K562 (cell line): ENCODE results near the gene EMD. TPM values are rescaled to one million over a fixed set of nuclear protein-coding genes. Genes with fewer than 3 reads are reported as not detected.

Experiments
- JUN ChIP-seq, 2 experiments: sonication (generic) in 1 of 2; formaldehyde crosslinking in 1 of 2; IDR thresholded peaks; 2 replicates each; pipeline versions ENCODE4 v1.6.1 to v1.8.0; 2012 to 2022; ENCODE audit warnings: borderline replicate concordance in 2 of 2, mild to moderate bottlenecking in 2 of 2, improper control_type of control experiment in 1 of 2, low read depth in 1 of 2, low read length in 1 of 2, missing genetic modification reagents in 1 of 2
- RBFOX2 ChIP-seq: fragments of 200-400 bp; formaldehyde crosslinking; IDR thresholded peaks from 2 replicates; pipeline ENCODE4 v1.6.1; 2017; ENCODE audit warnings: low read depth, mild to moderate bottlenecking, low read length, moderate library complexity
- SMAD1 ChIP-seq: fragments of 150-350 bp; IDR thresholded peaks from 2 replicates; pipeline ENCODE4 v1.6.1; 2014; ENCODE audit warnings: low read length, low read depth; ENCODE audit not compliant: partially characterized antibody
- XRCC4 ChIP-seq: IDR thresholded peaks from one replicate; pipeline ENCODE4 v1.6.1; 2011; ENCODE audit not compliant: insufficient read depth, insufficient read length; ENCODE audit errors: extremely low read depth
- YY1 ChIP-seq, 3 experiments: IDR thresholded peaks; 2 replicates each; pipeline ENCODE4 v1.6.1; 2011; ENCODE audit warnings: low read length in 2 of 3, mild to moderate bottlenecking in 2 of 3, moderate library complexity in 2 of 3, borderline replicate concordance in 1 of 3, control low read depth in 1 of 3, low read depth in 1 of 3; ENCODE audit not compliant: insufficient read depth in 3 of 3, insufficient replicate concordance in 2 of 3, control insufficient read depth in 1 of 3, insufficient read length in 1 of 3; ENCODE audit errors: extremely low read depth in 1 of 3
- ZEB2 ChIP-seq: fragments of 450-650 bp; IDR thresholded peaks from 2 replicates; pipeline ENCODE4 v1.6.1; 2016
- ZFP30 ChIP-seq: fragments of 250-450 bp; sonication (Bioruptor Pico); IDR thresholded peaks from 2 replicates; pipeline ENCODE4 v1.8.0; 2022; ENCODE audit warnings: moderate library complexity, mild to moderate bottlenecking, inconsistent platforms, borderline replicate concordance
- ZNF232 ChIP-seq: sonication (generic); formaldehyde crosslinking; IDR thresholded peaks from 2 replicates; pipeline ENCODE4 v1.8.0; 2022; ENCODE audit warnings: mild to moderate bottlenecking, missing genetic modification reagents
- polyA plus RNA-seq, 8 experiments: library from polyadenylated mRNA; depleted of rRNA in 4 of 8; stranded (reverse) in 5 of 8; unstranded in 3 of 8; fragments of >200 nt; fragmentation: Nextera tagmentation in 2 of 8; fragmentation: Illumina TruSeq in 1 of 8; extraction: Ambion mirVana in 2 of 8; extraction: Trizol in 1 of 8; gene quantifications; 2 replicates each; pipeline versions ENCODE4 v1.2.1 to v1.2.3, GENCODE V29; 2011 to 2014; ENCODE audit warnings: inconsistent platforms in 1 of 8, missing spikeins in 1 of 8
- total RNA-seq, 7 experiments: library from RNA; depleted of rRNA in 6 of 7; stranded (reverse); fragments of >200 nt in 6 of 7; fragmentation: Illumina TruSeq in 2 of 7; extraction: Trizol in 2 of 7; gene quantifications; 2 replicates each; pipeline versions ENCODE4 v1.2.1 to v1.2.3, GENCODE V29; 2011 to 2021; ENCODE audit warnings: low replicate concordance in 1 of 7
- TF ChIP-seq, protein P1 (sequence below): sonication (generic); formaldehyde crosslinking; IDR thresholded peaks from 2 replicates; pipeline ENCODE4 v1.8.0; 2022; ENCODE audit warnings: mild to moderate bottlenecking, missing genetic modification reagents
- TF ChIP-seq, protein P2 (sequence below): fragments of 250-450 bp; sonication (Bioruptor Pico); IDR thresholded peaks from 2 replicates; pipeline ENCODE4 v1.4.0; 2020
- TF ChIP-seq, protein P3 (sequence below): fragments of 450-650 bp; IDR thresholded peaks from 2 replicates; pipeline ENCODE4 v1.6.1; 2016; ENCODE audit warnings: missing biosample characterization, missing genetic modification characterization
- TF ChIP-seq, protein P4 (sequence below): fragments of 450-650 bp; IDR thresholded peaks from 2 replicates; pipeline ENCODE4 v1.6.1; 2016
- TF ChIP-seq, protein P5 (sequence below): conservative IDR thresholded peaks from 2 replicates; pipeline ENCODE4 v1.6.1; 2011; ENCODE audit warnings: low read depth, mild to moderate bottlenecking, low read length; ENCODE audit not compliant: control insufficient read depth

The EMD gene
- total and polyA plus RNA-seq, 9 of the 15 experiments (the other 6 are each of a cell fraction or from before 2014, with no cell fraction given): 2.3 to 206 (median 61.9) TPM

DNA sequence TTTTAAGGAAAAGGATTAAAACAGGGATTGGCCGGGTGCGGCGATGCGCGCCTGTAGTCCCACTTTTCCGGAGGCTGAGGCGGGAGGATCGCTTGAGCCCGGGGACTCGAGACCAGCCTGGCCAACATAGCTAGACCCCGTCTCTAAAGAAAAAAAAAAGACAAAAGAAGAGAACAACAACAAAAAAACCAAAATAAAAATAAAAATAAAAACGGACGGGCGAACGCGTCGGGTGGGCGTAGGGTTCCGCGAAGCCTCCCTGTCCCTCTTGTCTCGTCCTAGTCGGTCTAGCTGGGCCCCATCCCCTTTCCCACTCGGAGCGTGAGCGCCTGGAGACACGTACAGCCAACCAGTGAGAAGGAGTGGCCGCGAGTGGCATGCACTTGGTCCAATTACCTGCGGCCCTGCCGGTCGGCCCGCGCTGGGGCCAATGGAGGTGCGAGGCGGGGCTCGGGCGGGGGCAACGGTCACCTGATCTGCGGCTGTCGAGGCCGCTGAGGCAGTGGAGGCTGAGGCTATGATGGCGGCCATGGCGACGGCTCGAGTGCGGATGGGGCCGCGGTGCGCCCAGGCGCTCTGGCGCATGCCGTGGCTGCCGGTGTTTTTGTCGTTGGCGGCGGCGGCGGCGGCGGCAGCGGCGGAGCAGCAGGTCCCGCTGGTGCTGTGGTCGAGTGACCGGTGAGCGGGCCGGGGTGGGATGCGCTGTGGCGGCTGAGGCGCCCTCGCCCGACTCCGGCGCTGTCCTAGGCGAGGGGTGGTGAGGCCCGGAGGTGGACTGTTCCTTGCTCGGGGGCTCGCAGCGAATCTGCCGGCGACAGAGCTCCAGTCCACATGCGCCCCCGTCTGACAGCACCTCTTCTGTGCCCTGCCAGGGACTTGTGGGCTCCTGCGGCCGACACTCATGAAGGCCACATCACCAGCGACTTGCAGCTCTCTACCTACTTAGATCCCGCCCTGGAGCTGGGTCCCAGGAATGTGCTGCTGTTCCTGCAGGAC, 49.4 kb downstream of the EMD start, which contains the start of gene ATP6AP1 (continued):
- TF ChIP-seq YY1 (IDR thresholded peaks at IDR 0.05; ENCODE audit: borderline replicate concordance in 1 of 3, control insufficient read depth in 1 of 3, extremely low read depth in 1 of 3, insufficient read depth in 3 of 3, insufficient read length in 1 of 3, insufficient replicate concordance in 2 of 3, low read depth in 1 of 3, low read length in 2 of 3) (peak; percentile 64 to 95 (median 88)), JUN (IDR thresholded peaks at IDR 0.05; ENCODE audit: borderline replicate concordance, low read depth, low read length) (no peak), JUN (CRISPR knock-in tag; IDR thresholded peaks at IDR 0.05; ENCODE audit: borderline replicate concordance) (no peak), ZNF232 (CRISPR knock-in tag) (no peak), XRCC4 (no peak), ZEB2 (no peak), ZFP30 (CRISPR knock-in tag) (no peak), RBFOX2 (peak; percentile 83), SMAD1 (no peak)
- TF ChIP-seq, protein P1, sequence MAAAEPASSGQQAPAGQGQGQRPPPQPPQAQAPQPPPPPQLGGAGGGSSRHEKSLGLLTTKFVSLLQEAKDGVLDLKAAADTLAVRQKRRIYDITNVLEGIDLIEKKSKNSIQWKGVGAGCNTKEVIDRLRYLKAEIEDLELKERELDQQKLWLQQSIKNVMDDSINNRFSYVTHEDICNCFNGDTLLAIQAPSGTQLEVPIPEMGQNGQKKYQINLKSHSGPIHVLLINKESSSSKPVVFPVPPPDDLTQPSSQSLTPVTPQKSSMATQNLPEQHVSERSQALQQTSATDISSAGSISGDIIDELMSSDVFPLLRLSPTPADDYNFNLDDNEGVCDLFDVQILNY: no peak
- TF ChIP-seq, protein P2, sequence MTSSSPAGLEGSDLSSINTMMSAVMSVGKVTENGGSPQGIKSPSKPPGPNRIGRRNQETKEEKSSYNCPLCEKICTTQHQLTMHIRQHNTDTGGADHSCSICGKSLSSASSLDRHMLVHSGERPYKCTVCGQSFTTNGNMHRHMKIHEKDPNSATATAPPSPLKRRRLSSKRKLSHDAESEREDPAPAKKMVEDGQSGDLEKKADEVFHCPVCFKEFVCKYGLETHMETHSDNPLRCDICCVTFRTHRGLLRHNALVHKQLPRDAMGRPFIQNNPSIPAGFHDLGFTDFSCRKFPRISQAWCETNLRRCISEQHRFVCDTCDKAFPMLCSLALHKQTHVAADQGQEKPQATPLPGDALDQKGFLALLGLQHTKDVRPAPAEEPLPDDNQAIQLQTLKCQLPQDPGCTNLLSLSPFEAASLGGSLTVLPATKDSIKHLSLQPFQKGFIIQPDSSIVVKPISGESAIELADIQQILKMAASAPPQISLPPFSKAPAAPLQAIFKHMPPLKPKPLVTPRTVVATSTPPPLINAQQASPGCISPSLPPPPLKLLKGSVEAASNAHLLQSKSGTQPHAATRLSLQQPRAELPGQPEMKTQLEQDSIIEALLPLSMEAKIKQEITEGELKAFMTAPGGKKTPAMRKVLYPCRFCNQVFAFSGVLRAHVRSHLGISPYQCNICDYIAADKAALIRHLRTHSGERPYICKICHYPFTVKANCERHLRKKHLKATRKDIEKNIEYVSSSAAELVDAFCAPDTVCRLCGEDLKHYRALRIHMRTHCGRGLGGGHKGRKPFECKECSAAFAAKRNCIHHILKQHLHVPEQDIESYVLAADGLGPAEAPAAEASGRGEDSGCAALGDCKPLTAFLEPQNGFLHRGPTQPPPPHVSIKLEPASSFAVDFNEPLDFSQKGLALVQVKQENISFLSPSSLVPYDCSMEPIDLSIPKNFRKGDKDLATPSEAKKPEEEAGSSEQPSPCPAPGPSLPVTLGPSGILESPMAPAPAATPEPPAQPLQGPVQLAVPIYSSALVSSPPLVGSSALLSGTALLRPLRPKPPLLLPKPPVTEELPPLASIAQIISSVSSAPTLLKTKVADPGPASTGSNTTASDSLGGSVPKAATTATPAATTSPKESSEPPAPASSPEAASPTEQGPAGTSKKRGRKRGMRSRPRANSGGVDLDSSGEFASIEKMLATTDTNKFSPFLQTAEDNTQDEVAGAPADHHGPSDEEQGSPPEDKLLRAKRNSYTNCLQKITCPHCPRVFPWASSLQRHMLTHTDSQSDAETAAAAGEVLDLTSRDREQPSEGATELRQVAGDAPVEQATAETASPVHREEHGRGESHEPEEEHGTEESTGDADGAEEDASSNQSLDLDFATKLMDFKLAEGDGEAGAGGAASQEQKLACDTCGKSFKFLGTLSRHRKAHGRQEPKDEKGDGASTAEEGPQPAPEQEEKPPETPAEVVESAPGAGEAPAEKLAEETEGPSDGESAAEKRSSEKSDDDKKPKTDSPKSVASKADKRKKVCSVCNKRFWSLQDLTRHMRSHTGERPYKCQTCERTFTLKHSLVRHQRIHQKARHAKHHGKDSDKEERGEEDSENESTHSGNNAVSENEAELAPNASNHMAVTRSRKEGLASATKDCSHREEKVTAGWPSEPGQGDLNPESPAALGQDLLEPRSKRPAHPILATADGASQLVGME (CRISPR knock-in tag): no peak
- TF ChIP-seq, protein P3, sequence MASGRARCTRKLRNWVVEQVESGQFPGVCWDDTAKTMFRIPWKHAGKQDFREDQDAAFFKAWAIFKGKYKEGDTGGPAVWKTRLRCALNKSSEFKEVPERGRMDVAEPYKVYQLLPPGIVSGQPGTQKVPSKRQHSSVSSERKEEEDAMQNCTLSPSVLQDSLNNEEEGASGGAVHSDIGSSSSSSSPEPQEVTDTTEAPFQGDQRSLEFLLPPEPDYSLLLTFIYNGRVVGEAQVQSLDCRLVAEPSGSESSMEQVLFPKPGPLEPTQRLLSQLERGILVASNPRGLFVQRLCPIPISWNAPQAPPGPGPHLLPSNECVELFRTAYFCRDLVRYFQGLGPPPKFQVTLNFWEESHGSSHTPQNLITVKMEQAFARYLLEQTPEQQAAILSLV (tag): no peak
- TF ChIP-seq, protein P4, sequence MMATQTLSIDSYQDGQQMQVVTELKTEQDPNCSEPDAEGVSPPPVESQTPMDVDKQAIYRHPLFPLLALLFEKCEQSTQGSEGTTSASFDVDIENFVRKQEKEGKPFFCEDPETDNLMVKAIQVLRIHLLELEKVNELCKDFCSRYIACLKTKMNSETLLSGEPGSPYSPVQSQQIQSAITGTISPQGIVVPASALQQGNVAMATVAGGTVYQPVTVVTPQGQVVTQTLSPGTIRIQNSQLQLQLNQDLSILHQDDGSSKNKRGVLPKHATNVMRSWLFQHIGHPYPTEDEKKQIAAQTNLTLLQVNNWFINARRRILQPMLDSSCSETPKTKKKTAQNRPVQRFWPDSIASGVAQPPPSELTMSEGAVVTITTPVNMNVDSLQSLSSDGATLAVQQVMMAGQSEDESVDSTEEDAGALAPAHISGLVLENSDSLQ: peak; percentile 100
- TF ChIP-seq, protein P5, sequence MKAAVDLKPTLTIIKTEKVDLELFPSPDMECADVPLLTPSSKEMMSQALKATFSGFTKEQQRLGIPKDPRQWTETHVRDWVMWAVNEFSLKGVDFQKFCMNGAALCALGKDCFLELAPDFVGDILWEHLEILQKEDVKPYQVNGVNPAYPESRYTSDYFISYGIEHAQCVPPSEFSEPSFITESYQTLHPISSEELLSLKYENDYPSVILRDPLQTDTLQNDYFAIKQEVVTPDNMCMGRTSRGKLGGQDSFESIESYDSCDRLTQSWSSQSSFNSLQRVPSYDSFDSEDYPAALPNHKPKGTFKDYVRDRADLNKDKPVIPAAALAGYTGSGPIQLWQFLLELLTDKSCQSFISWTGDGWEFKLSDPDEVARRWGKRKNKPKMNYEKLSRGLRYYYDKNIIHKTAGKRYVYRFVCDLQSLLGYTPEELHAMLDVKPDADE: 0 out of 2 replicates have a peak, but pooled peaks have one; percentile 61
